Kidney (tissue), 14 donors: ENCODE data around the gene NSMF. TPM values are rescaled to one million over a fixed set of nuclear protein-coding genes. Genes with fewer than 3 reads are reported as not detected.

Source experiments
- DNase-seq, 5 donors: peaks; one replicate each; pipeline ENCODE4 v3.0.0-alpha.2; 2013 to 2020
- FAIRE-seq: peaks from 2 replicates; lab custom pipeline; 2012; peaks lifted over from hg19 to GRCh38; lab: Jason Lieb, UNC
- H3K27ac ChIP-seq, 2 donors: one replicate each; pipeline ENCODE4 v1.7.0; 2013; ENCODE audit warnings: low read depth in 2 of 2, low read length in 2 of 2, inconsistent platforms in 1 of 2
- H3K27me3 ChIP-seq: one replicate; pipeline ENCODE4 v1.7.1; 2013; ENCODE audit warnings: low read length, inconsistent platforms; ENCODE audit not compliant: control insufficient read depth, insufficient read depth
- H3K36me3 ChIP-seq, 3 donors: one replicate each; pipeline versions ENCODE4 v1.7.0 to v1.7.1; 2013; ENCODE audit warnings: low read length in 3 of 3, control low read depth in 1 of 3, inconsistent platforms in 1 of 3; ENCODE audit not compliant: insufficient read depth in 3 of 3, control insufficient read depth in 2 of 3
- H3K4me1 ChIP-seq, 3 donors: one replicate each; pipeline versions ENCODE4 v1.7.0 to v1.7.1; 2013; ENCODE audit warnings: low read length in 3 of 3, inconsistent platforms in 1 of 3, low read depth in 1 of 3; ENCODE audit not compliant: control insufficient read depth in 2 of 3, insufficient read depth in 2 of 3
- H3K4me3 ChIP-seq, 3 donors: one replicate each; pipeline versions ENCODE4 v1.7.0 to v1.8.1; 2013; ENCODE audit warnings: low read length in 3 of 3, control low read depth in 1 of 3, inconsistent platforms in 1 of 3
- H3K9ac ChIP-seq, 3 donors: one replicate each; pipeline versions ENCODE4 v1.7.0 to v1.7.1; 2013; ENCODE audit warnings: low read length in 3 of 3, control low read depth in 1 of 3, inconsistent platforms in 1 of 3
- H3K9me3 ChIP-seq, 3 donors: one replicate each; pipeline versions ENCODE4 v1.7.0 to v1.7.1; 2013; ENCODE audit warnings: low read length in 3 of 3, control low read depth in 1 of 3, inconsistent platforms in 1 of 3; ENCODE audit not compliant: control insufficient read depth in 2 of 3, insufficient read depth in 1 of 3
- CTCF ChIP-seq: IDR thresholded peaks from 3 replicates; pipeline ENCODE4 v1.5.1; 2012; ENCODE audit warnings: mild to moderate bottlenecking, moderate library complexity, borderline replicate concordance; ENCODE audit not compliant: insufficient read depth; ENCODE audit errors: extremely low read depth
- intact Hi-C: fragments of 100-400 bp; cut with DNase I; formaldehyde crosslinking; loops from one replicate; pipeline ENCODE4 v1.11.1; 2022
- polyA plus RNA-seq: library from polyadenylated mRNA; stranded (reverse); fragments of 350-450 nt; fragmentation: Illumina TruSeq; extraction: RNeasy Lipid Tissue Mini Kit (QIAGEN cat#74804); gene quantifications from one replicate; pipeline ENCODE4 v1.2.3, GENCODE V29; 2014; ENCODE audit warnings: low read depth, low replicate concordance; ENCODE audit not compliant: insufficient read depth
- total RNA-seq: library from RNA; stranded (reverse); fragmentation: NEBNext Ultra II Directional; extraction: Animal tissue kit (Norgen Biotek cat#: 25700); gene quantifications from one replicate; pipeline ENCODE4 v1.2.1, GENCODE V29; 2021
- donor health status: control.
- donor health status: control.
- donor health status: control.
- donor health status: control.
- donor health status: control.
- donor health status: DM: yes; HTN: yes; CAD: no.
- donor health status: Normal renal cell carcinoma (clear cell type).

The NSMF gene
- total and polyA plus RNA-seq, 2 donors from 2014 or later = 32.7 to 49.5 TPM

DNA sequence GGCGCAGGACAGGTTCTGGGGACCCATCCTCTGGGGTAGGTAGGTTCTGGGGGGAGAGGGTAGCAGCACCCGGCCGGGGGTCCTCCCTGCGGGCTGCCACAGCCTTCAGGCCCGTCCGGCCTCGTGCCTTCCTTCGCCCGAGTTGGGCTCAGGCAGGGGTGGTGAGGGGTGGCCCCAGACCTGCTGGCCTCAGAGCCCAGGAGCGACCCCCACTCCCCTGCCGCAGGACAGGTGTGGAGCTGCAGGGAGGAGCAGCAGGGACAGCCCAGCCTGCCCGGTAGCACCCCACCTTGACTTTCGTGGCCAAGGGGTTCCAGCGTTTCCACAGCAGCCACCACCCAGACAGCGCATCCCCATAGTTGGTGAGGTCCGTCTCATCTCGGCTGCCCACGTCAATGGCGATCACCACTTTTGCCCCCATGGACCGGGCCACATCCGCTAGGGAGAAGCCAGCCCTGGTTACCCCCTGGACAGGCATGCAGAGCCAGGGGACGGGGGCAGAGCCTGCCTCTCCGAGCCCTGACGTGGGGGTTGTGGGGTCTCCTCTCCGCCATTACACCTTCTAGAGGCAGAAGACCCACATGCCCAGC is 3.4 kb upstream of the NSMF start:
- peak in 2 of 5 donors; percentile 53 to 77 for DNase-seq
- intact Hi-C loops = no loop called here
- H3K9ac ChIP-seq = no peak overlapping the region
- no peak overlapping the region for H3K4me3 ChIP-seq
- H3K36me3 ChIP-seq = no peaks in the 10 kb centered on the region
- H3K4me1 ChIP-seq = peaks cover 0 to 13% (median 0%) of the 10 kb centered on the region in 3 donors
- H3K9me3 ChIP-seq = no peaks in the 10 kb centered on the region
- TF ChIP-seq CTCF = no peak
- no peak for FAIRE-seq
- H3K27ac ChIP-seq = no peak overlapping the region
- H3K27me3 ChIP-seq = no peaks in the 10 kb centered on the region

DNA sequence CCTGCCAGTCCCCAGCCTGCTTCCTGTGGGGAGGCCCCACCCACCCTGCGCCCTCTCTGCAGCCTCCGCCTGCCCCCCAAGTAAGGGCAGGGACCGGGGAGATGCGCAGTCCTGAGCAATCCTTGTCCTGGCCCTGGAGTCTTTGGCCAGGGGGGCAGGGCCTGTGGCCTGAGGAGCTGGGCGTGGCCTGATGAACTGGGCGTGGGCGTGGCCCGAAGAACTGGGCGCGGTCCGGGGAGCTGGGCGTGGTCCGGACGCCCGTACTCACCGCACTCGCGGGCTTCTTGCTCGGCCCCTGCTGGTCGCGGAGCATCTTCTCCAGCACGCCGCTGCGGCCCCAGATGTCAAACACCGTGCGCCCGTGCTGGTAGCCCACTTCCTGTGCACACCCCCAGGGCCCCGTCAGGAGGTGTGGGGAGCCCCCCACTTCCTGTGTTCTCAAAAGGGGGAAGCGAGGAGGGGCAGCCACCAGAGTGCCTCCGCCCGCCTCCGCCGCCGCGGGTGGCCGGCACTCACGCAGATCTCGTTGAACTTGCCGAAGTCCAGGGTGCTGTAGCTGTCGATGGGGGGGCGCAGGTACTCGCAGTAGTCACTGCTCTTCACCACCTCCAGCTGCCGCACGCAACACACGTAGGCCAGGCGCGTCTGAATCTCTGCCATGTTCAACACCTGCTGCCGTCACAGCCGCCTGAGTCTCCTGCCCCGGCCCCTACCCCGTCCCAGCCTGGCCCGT is 2.7 kb upstream of the NSMF start:
- Histone ChIP-seq H3K9me3 (no peaks in the 10 kb centered on the region), H3K27ac (no peak overlapping the region), H3K4me3 (no peak overlapping the region), H3K4me1 (peaks cover 0 to 17% (median 0%) of the 10 kb centered on the region in 3 donors), H3K27me3 (no peaks in the 10 kb centered on the region), H3K9ac (no peak overlapping the region), H3K36me3 (no peaks in the 10 kb centered on the region)
- intact Hi-C loops = no loop called here
- no peak for TF ChIP-seq CTCF
- FAIRE-seq = no peak
- DNase-seq = peak in 3 of 5 donors; percentile 38 to 90 (median 77)

GRCh38 chr9:137461316-137461662 is 2.2 kb upstream of the NSMF start:
- DNase-seq = peak in 1 of 5 donors; percentile 65
- FAIRE-seq = no peak
- no peak overlapping the region for H3K27ac ChIP-seq

More at GRCh38 chr9:137461316-137461662, 2.2 kb upstream of the NSMF start:
- Histone ChIP-seq H3K27me3 (no peaks in the 10 kb centered on the region), H3K9ac (no peak overlapping the region), H3K36me3 (no peaks in the 10 kb centered on the region), H3K9me3 (no peaks in the 10 kb centered on the region), H3K4me1 (peaks cover 0 to 19% (median 0%) of the 10 kb centered on the region in 3 donors), H3K4me3 (no peak overlapping the region)
- intact Hi-C loops = no loop called here
- no peak for TF ChIP-seq CTCF
